ENCODE data around the gene LDLRAP1.

Gene LDLRAP1

GRCh38 chr1:25562101-25562927, 18.9 kb downstream of the LDLRAP1 start:
- peak in 1 of 2 donors; percentile 50 for DNase-seq (ENCODE audit: low read depth in 2 of 2)

DNA sequence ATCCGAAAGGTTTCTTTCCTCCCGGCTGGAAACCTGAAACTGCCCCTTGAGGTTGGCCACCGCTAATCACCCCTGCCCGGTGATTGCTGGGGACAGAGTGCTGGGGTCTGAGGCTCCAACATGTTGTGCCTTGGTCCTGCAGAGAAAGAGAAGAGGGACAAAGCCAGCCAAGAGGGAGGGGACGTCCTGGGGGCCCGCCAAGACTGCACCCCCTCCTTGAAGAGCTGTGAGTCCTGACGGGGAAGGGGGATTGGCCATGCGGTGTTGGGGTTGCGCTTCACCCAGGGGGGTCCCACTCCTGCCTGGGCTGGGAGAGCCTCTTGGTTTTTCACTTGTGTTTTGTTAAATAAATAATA, 19.5 kb downstream of the LDLRAP1 start:
- DNase-seq (ENCODE audit: low read depth in 2 of 2) = no peak

GRCh38 chr1:25563330-25564215, 20.2 kb downstream of the LDLRAP1 start:
- DNase-seq (ENCODE audit: low read depth in 2 of 2) = no peak

DNA sequence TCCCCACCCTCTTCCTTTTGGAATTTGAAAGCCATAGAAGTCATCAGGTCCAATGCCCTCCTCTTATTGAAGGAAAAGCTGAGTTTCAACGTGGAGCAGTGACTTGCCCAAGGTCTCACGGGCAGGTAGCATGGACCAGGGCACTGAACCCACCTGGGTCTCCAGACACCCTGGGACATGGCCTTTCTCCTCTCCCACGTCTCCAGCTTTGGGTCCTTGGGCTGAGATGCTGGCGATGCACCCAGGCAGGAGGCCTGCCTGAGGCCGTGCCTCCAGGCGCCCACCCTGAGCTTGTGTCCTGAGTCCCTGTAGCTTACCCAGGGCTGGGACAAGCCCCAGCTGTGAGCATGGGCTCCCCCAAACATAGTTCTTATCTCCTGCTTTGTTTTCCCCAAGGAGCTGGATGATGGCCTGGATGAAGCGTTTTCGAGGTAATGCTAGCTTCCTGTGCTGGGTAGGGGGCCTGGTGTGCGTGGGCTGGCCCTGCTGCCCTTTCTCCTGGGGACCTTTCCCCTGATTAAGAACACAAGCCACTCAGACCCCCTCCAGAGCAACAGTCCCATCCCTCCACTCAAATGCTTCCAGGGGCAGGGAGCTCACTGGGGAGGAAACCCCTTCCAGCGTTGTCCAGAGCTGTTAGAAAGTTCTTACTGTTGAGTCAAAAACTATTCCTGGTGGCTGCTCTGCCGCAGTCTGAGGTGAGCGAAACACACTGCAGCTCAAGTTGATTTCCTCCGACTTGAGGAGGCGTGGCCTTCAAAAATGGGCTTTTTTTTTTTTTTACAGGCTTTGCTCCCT, 21.6 kb downstream of the LDLRAP1 start:
- no peak for DNase-seq (ENCODE audit: low read depth in 2 of 2)

DNA sequence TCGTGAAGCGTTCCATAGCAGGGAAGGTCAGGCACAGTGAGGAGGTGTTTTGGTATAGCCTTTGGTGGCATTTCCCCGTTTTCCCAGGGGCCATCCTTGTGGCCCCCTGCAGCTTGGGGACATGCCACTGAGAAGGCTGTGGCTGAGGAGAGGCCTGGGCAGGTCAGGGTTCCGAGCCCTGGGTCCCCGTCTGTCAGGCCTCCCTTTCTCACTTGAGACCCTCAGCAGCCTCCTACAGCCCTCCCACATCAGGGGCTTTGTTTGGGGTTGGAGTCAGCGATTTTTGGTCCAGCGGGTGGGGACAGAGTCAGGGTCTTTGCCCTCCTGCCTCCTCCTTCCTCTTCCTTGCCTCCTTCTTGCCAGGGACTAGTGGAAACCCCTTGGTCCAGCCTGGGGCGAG, 22.2 kb downstream of the LDLRAP1 start:
- DNase-seq (ENCODE audit: low read depth in 2 of 2) = no peak

- no peak for DNase-seq (ENCODE audit: low read depth in 2 of 2)
Observed at GRCh38 chr1:25566176-25566729, 22.8 kb downstream of the LDLRAP1 start.

GRCh38 chr1:25566730-25567341, 23.4 kb downstream of the LDLRAP1 start:
- peak in 1 of 2 donors; percentile 38 for DNase-seq (ENCODE audit: low read depth in 2 of 2)

DNA sequence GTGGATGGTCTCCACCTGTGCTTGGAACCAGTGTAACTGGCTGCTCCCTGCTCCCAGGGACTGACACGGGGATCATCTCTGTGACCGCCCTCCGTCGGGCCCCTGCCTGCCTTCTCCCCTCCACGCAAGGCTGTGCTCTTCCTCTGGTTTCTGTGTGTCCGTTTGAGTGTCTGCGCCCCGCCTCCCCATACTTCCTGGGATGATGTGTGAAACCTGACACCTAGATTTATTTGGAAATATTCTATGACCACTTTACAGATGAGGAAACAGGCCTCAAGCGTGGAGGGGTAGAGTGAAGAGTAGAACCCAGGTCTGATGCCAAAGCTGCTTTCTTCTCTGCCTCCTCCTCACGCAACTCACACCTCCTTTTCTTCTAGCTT, 24.3 kb downstream of the LDLRAP1 start:
- no peak for DNase-seq (ENCODE audit: low read depth in 2 of 2)

DNA sequence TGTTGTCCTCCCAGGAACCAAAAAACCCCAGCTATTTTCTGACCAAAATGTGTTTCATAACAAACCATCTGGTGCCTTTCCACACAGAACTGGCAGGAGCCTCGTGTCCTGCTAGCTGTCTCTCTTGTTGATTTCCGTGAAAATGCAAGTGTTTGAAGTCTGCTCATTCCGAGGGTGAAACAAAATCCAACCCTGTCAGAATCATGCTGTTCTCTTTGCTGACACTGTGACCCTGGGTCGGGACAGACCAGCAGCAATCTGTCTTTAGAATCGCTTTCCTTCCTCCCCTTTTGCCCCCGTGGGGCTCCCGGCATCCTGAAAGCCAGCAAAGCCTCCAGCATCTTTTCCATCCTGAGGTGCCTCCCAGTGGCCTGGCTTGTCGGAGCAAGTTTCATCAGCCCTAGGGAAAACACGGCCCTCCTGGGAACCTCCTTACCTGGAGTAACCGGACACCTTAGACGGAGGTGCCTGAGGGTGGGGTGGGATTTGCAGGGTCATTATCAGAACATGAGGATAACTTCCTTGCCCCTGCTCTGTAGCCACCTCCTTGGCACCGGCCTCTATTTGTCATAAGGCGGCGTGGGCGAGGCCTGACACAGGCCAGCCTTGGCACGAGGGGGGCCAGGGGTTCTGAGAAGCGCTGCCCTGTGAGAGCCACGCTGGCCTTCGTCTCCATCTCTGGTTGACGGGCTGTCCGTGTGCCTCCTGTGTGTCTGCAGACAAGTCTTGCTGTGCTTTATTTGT, 24.9 kb downstream of the LDLRAP1 start:
- DNase-seq (ENCODE audit: low read depth in 2 of 2) = no peak

GRCh38 chr1:25568834-25569596, 25.6 kb downstream of the LDLRAP1 start:
- no peak for DNase-seq (ENCODE audit: low read depth in 2 of 2)

DNA sequence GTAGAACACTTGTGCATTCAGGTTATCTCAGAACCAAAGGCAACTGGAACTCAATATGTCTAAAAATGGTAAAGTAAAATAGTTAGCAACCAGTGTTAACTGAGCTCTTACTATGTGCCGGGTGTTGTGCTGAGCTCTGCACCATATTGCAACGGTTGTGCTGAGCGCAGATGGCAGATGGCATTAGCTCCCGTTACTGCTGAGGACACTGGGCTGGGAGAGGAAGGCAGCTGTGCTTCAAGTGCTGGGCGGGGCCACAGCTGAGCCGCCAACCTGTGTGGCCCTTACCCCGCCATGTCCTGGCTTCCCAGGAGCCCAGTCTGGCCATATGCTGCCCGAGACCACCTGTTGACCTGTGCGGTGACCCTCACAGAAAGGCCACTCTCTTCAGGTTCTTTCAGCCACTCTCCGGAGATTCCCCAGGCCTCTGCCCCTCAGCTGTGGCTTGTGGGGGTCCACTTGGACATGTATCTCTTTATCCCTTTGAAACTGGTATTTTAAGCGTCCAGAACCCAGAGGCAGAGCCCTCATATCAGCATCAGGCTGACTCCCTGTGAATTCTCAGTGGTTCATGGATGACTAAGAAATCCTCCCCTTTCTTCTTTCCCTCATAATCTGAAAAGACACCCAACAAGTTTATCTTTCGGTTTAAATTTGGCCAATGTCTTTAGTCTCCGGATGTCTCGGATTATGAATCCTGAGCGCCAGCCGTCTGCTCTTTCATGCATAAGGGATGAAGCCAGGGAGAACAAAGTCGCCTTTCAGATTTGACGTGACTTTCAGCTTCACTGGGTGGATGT, 26.4 kb downstream of the LDLRAP1 start:
- DNase-seq (ENCODE audit: low read depth in 2 of 2) = no peak

DNA sequence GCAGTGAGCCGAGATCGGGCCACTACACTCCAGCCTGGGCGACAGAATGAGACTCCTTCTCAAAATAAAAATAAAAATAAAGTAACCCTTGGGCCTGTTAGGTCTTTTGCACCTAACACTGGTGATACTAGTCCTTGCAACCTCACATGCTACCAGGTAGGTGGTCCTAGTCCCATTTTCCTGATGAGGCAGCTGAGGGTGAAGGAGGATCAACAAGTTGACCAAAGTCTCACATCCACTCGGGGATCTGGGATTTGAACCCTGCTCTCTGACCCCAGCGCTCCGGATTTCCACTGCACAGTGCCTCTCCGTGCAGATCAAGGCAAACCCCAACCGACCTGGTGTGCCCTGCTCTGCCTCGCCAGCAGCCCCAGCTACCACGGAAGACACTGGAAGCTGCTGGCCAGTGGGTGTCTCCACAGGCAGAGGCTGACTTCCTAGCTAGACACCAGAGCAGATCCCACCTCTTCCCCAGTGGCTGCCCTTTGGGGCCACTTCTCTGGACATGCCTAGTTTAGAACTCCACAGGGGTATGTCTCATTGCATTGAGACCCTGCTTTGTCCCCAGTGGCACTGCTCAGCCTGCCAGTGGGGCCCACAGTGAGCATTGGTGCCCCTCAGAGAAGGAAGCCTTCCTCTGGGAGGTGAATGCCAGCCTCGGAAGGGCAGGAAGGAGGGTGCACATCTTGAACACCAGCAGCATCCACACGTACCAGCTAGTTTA, 27.6 kb downstream of the LDLRAP1 start:
- DNase-seq (ENCODE audit: low read depth in 2 of 2) = no peak

DNA sequence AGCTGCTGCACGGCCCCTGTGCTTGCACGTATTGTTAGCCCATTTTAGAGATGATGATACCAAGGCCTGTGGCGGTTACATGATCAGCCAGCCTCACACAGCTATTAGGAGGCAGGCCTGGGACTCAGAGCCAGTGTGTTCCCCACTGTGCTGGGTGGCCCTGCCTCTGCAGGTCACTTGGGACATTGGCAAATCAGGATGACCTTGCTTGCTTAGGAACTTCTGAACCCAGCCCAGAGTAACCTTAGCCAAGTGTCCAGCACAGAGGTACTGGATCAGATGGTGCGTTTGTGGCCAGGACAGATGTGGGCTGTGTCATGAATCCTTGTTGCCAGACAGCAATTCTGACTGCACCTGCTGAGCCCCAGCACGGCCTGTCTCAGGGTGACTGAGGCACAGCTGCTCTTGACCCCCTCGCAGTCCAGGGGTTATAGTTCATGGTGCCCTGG, 28.1 kb downstream of the LDLRAP1 start:
- no peak for DNase-seq (ENCODE audit: low read depth in 2 of 2)

DNA sequence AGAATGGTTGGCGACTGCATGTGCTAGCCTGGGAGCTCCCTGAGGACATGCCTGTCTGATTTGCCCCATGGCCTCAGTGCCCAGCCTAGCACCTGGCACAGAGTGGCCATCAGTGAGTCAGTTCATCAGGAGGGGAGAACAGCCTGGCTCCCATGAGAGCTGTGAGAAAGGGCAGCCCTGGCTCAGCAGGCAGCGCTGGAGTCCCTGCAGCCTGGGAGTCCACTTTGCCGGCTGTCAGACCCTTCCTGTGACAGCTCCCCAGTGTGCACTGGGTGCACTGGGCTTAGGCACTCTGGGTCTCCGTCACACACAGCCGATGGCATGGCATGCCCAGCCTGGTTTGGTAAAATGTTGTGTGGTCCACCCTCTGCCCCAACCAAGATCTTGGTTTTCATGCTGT, 28.7 kb downstream of the LDLRAP1 start:
- no peak for DNase-seq (ENCODE audit: low read depth in 2 of 2)

- peak; percentile 25 to 53 for DNase-seq (ENCODE audit: low read depth in 2 of 2)
Observed at GRCh38 chr1:25572708-25573590, 29.5 kb downstream of the LDLRAP1 start.

- no peak for DNase-seq (ENCODE audit: low read depth in 2 of 2)
Observed at GRCh38 chr1:25573591-25573930, 30.2 kb downstream of the LDLRAP1 start.

DNA sequence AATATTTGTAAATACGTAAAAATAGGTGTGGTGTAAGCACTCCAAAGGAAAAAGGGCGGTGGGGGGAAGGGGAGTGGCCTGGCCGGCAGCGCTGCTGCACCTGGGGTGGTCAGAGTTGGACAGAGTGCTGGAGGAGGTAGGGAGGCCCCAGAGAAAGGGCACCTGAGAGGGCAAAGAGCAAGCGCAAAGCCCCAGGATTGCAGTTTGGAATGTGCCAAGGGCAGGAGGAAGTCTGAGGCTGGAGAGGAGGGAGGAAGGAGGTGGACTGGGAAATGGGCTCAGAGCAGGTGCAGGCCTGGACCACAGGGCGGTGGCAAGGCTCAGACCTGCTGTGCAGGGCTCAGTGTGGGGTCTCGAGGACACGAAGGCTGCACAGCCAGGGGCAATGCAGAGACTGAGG, 30.6 kb downstream of the LDLRAP1 start:
- DNase-seq (ENCODE audit: low read depth in 2 of 2) = no peak
